Nephron progenitor cell (in vitro differentiated cells): ENCODE data around the gene NEAT1.

ENCODE experiments used
- DNase-seq: peaks from one replicate; pipeline ENCODE4 v3.0.0; 2021
- H3K27ac Mint-ChIP-seq: 2 replicates; pipeline ENCODE4 v1.8.0; 2021; ENCODE audit warnings: mild to moderate bottlenecking, moderate library complexity, mixed read lengths
- H3K27me3 Mint-ChIP-seq: 2 replicates; pipeline ENCODE4 v1.8.0; 2021; ENCODE audit warnings: mild to moderate bottlenecking, low read depth, mixed read lengths; ENCODE audit not compliant: poor library complexity
- H3K36me3 Mint-ChIP-seq: 2 replicates; pipeline ENCODE4 v1.8.0; 2021; ENCODE audit warnings: low read depth, mixed read lengths
- H3K4me1 Mint-ChIP-seq: 2 replicates; pipeline ENCODE4 v1.8.0; 2021; ENCODE audit warnings: mixed read lengths
- H3K4me3 Mint-ChIP-seq: 2 replicates; pipeline ENCODE4 v1.8.0; 2021; ENCODE audit warnings: mild to moderate bottlenecking, moderate library complexity, mixed read lengths
- H3K9me3 Mint-ChIP-seq: 2 replicates; pipeline ENCODE4 v1.8.0; 2021; ENCODE audit warnings: mild to moderate bottlenecking, moderate library complexity, mixed read lengths
- CTCF ChIP-seq: fragments of 200-600 bp; sonication (generic); IDR thresholded peaks from 2 replicates; pipeline ENCODE4 v1.5.0; 2021; ENCODE audit warnings: antibody characterized with exemption

Gene NEAT1

GRCh38 chr11:65401073-65401802 lies 21.4 kb upstream of the NEAT1 start:
- H3K4me3 Mint-ChIP-seq = no peak overlapping the region
- H3K9me3 Mint-ChIP-seq = no peaks in the 10 kb centered on the region
- peaks cover 30% of the 10 kb centered on the region for H3K4me1 Mint-ChIP-seq
- no peak for TF ChIP-seq CTCF
- no peaks in the 10 kb centered on the region for H3K27me3 Mint-ChIP-seq
- H3K27ac Mint-ChIP-seq = peak overlapping the region; percentile 31
- peaks cover 16% of the 10 kb centered on the region for H3K36me3 Mint-ChIP-seq
- no peak for DNase-seq

DNA sequence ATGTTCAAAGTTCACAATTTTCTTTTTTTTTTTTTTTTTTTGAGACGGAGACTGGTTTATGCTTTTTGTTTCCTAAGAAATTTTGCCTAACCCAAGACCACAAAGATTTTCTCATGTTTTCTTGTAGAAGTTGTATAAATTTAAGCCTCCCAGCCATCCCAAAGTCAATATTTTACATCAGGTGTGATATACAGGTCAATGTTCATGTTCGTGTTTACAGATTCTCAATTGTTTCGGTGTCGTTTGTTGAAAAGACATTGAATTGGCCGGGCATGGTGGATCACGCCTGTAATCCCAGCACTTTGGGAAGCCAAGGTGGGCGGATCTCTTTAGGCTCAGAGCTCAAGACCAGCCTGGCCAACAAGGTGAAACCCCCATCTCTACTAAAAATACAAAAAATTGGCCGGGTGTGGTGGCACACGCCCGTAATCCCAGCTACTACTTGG lies 20.8 kb upstream of the NEAT1 start:
- Mint-ChIP-seq H3K4me1 (peaks cover 30% of the 10 kb centered on the region), H3K4me3 (no peak overlapping the region), H3K9me3 (no peaks in the 10 kb centered on the region), H3K27ac (peak overlapping the region; percentile 31), H3K27me3 (no peaks in the 10 kb centered on the region), H3K36me3 (peaks cover 16% of the 10 kb centered on the region)
- no peak for DNase-seq
- TF ChIP-seq CTCF = no peak

- Mint-ChIP-seq H3K4me1 (peaks cover 24% of the 10 kb centered on the region), H3K27me3 (no peaks in the 10 kb centered on the region), H3K9me3 (no peaks in the 10 kb centered on the region), H3K27ac (no peak overlapping the region), H3K4me3 (no peak overlapping the region), H3K36me3 (peaks cover 9% of the 10 kb centered on the region)
- DNase-seq = no peak
- TF ChIP-seq CTCF = no peak
Measured at GRCh38 chr11:65402790-65403189, 19.8 kb upstream of the NEAT1 start.

- TF ChIP-seq CTCF = no peak
- Mint-ChIP-seq H3K36me3 (peaks cover 10% of the 10 kb centered on the region), H3K27ac (no peak overlapping the region), H3K4me1 (peaks cover 19% of the 10 kb centered on the region), H3K27me3 (no peaks in the 10 kb centered on the region), H3K4me3 (no peak overlapping the region), H3K9me3 (no peaks in the 10 kb centered on the region)
- DNase-seq = no peak
Measured at GRCh38 chr11:65403607-65404121, 18.9 kb upstream of the NEAT1 start.

GRCh38 chr11:65404210-65404609 lies 18.4 kb upstream of the NEAT1 start:
- TF ChIP-seq CTCF = no peak
- peaks cover 17% of the 10 kb centered on the region for H3K4me1 Mint-ChIP-seq
- no peak for DNase-seq
- no peaks in the 10 kb centered on the region for H3K27me3 Mint-ChIP-seq
- no peak overlapping the region for H3K4me3 Mint-ChIP-seq
- H3K36me3 Mint-ChIP-seq = peaks cover 15% of the 10 kb centered on the region
- no peaks in the 10 kb centered on the region for H3K9me3 Mint-ChIP-seq
- no peak overlapping the region for H3K27ac Mint-ChIP-seq
